Keratinocyte (primary cell): ENCODE measurements around the gene PRKD1. TPM values are rescaled to one million over a fixed set of nuclear protein-coding genes. Genes with fewer than 3 reads are reported as not detected.

Source experiments
- DNase-seq: peaks from one replicate; pipeline ENCODE4 v3.0.0-alpha.2; 2011; ENCODE audit warnings: low read depth, missing footprints, low spot score
- FAIRE-seq: peaks from 2 replicates; lab custom pipeline; 2011; peaks lifted over from hg19 to GRCh38; lab: Jason Lieb, UNC
- H2AFZ ChIP-seq: 2 replicates; pipeline ENCODE4 v1.6.0; 2012; ENCODE audit warnings: low read length, control low read depth, inconsistent platforms; ENCODE audit not compliant: control insufficient read depth
- H3K27ac ChIP-seq: 2 replicates; pipeline ENCODE4 v1.5.1; 2011; ENCODE audit warnings: low read length; ENCODE audit not compliant: control insufficient read depth, insufficient read depth
- H3K27me3 ChIP-seq: 3 replicates; pipeline ENCODE4 v1.6.0; 2011; ENCODE audit warnings: low read length; ENCODE audit not compliant: control insufficient read depth, insufficient read depth; ENCODE audit errors: extremely low read depth
- H3K36me3 ChIP-seq, 2 experiments: 2 replicates in 1 of 2; 3 replicates in 1 of 2; pipeline ENCODE4 v1.5.1; 2011; ENCODE audit warnings: low read length in 2 of 2, mild to moderate bottlenecking in 1 of 2; ENCODE audit not compliant: control insufficient read depth in 2 of 2, insufficient read depth in 2 of 2; ENCODE audit errors: extremely low read depth in 1 of 2
- H3K4me1 ChIP-seq: 3 replicates; pipeline ENCODE4 v1.5.1; 2011; ENCODE audit warnings: low read length; ENCODE audit not compliant: control insufficient read depth, insufficient read depth; ENCODE audit errors: extremely low read depth
- H3K4me2 ChIP-seq: 3 replicates; pipeline ENCODE4 v1.6.0; 2011; ENCODE audit warnings: low read depth, low read length; ENCODE audit not compliant: control insufficient read depth, insufficient read depth; ENCODE audit errors: extremely low read depth
- H3K4me3 ChIP-seq, 3 experiments: fragments of 200-600 bp in 1 of 3; sonication (generic) in 1 of 3; 2 replicates in 2 of 3; 3 replicates in 1 of 3; pipeline ENCODE4 v1.5.1; 2011 to 2016; ENCODE audit warnings: low read length in 3 of 3, mild to moderate bottlenecking in 3 of 3, control low read depth in 2 of 3, inconsistent platforms in 1 of 3, low read depth in 1 of 3, mixed read lengths in 1 of 3, mixed run types in 1 of 3, moderate library complexity in 1 of 3; ENCODE audit not compliant: control insufficient read depth in 2 of 3, insufficient read depth in 2 of 3; ENCODE audit errors: extremely low read depth in 1 of 3
- H3K79me2 ChIP-seq: 2 replicates; pipeline ENCODE4 v1.6.0; 2012; ENCODE audit warnings: low read length; ENCODE audit not compliant: control insufficient read depth, insufficient read depth
- H3K9ac ChIP-seq: 3 replicates; pipeline ENCODE4 v1.6.0; 2011; ENCODE audit warnings: low read length; ENCODE audit not compliant: control insufficient read depth, insufficient read depth; ENCODE audit errors: extremely low read depth
- H3K9me1 ChIP-seq: 3 replicates; pipeline ENCODE4 v1.6.0; 2011; ENCODE audit warnings: low read length; ENCODE audit not compliant: control insufficient read depth, insufficient read depth; ENCODE audit errors: extremely low read depth
- H3K9me3 ChIP-seq: 2 replicates; pipeline ENCODE4 v1.5.1; 2012; ENCODE audit warnings: low read depth, low read length; ENCODE audit not compliant: control insufficient read depth
- H4K20me1 ChIP-seq: 3 replicates; pipeline ENCODE4 v1.6.0; 2011; ENCODE audit warnings: low read length; ENCODE audit not compliant: control insufficient read depth, insufficient read depth; ENCODE audit errors: extremely low read depth
- CTCF ChIP-seq, 3 experiments: IDR thresholded peaks in 1 of 3; conservative IDR thresholded peaks in 1 of 3; optimal IDR thresholded peaks in 1 of 3; 2 replicates in 2 of 3; 3 replicates in 1 of 3; pipeline versions ENCODE3 to v1.5.1; 2011; ENCODE audit warnings: low read length in 3 of 3, mild to moderate bottlenecking in 3 of 3, moderate library complexity in 2 of 3, control low read depth in 1 of 3, inconsistent platforms in 1 of 3; ENCODE audit not compliant: insufficient read depth in 2 of 3; ENCODE audit errors: extremely low read depth in 1 of 3
- EZH2 ChIP-seq: IDR thresholded peaks from one replicate; pipeline ENCODE4 v1.6.1; 2012; ENCODE audit warnings: inconsistent platforms, mild to moderate bottlenecking, low read length, moderate library complexity
- dilution Hi-C: fragments of 300-500 bp; cut with MboI; formaldehyde crosslinking; loops from one replicate; pipeline ENCODE4 v1.7.0; 2020; ENCODE audit warnings: low sequenced_read_pairs; ENCODE audit not compliant: extremely low pct_ligation_motif_present
- polyA plus RNA-seq, 5 experiments: library from polyadenylated mRNA; depleted of rRNA in 3 of 5; stranded (reverse) in 3 of 5; stranded (forward) in 1 of 5; unstranded in 1 of 5; fragments of >200 nt; gene quantifications; 1 replicate in 1 of 5; 2 replicates in 3 of 5; 3 replicates in 1 of 5; pipeline versions ENCODE4 v1.2.1 to v1.2.3, GENCODE V29; 2011 to 2012; ENCODE audit warnings: missing spikeins in 2 of 5, low read depth in 1 of 5, low replicate concordance in 1 of 5

PRKD1 gene
- polyA plus RNA-seq, 1 donor (not counting 4 experiments of a cell fraction or from before 2014, with no cell fraction given) = 0.49 TPM

- Histone ChIP-seq H3K27ac (no peak overlapping the region), H3K27me3 (no peaks in the 10 kb centered on the region), H3K36me3 (no peaks in the 10 kb centered on the region), H3K79me2 (no peaks in the 10 kb centered on the region), H3K4me1 (no peaks in the 10 kb centered on the region), H3K9me1 (no peaks in the 10 kb centered on the region), H3K4me3 (no peak overlapping the region), H4K20me1 (no peaks in the 10 kb centered on the region), H3K9ac (no peak overlapping the region), H3K9me3 (no peaks in the 10 kb centered on the region), H3K4me2 (no peak overlapping the region), H2AFZ (no peak overlapping the region)
- dilution Hi-C loops = no loop called here
- DNase-seq (no peak), FAIRE-seq (no peak)
- no peak for TF ChIP-seq EZH2
- no peak for TF ChIP-seq CTCF (optimal IDR thresholded peaks at IDR 0.05 in 1 of 3, IDR thresholded peaks at IDR 0.05 in 1 of 3, conservative IDR thresholded peaks at IDR 0.05 in 1 of 3; ENCODE audit: extremely low read depth in 1 of 3, insufficient read depth in 2 of 3, low read length in 3 of 3)
Observed at GRCh38 chr14:29627137-29627536, 300.5 kb downstream of the PRKD1 start.

- FAIRE-seq = no peak
Observed at GRCh38 chr14:29618323-29619067, 309.2 kb downstream of the PRKD1 start.

More at GRCh38 chr14:29618323-29619067, 309.2 kb downstream of the PRKD1 start:
- Histone ChIP-seq H3K79me2 (no peaks in the 10 kb centered on the region), H3K9me3 (no peaks in the 10 kb centered on the region), H3K4me3 (no peak overlapping the region), H3K9ac (no peak overlapping the region), H3K4me2 (no peak overlapping the region), H3K27ac (no peak overlapping the region), H3K9me1 (no peaks in the 10 kb centered on the region), H3K36me3 (no peaks in the 10 kb centered on the region), H2AFZ (no peak overlapping the region), H4K20me1 (no peaks in the 10 kb centered on the region), H3K27me3 (no peaks in the 10 kb centered on the region), H3K4me1 (no peaks in the 10 kb centered on the region)
- dilution Hi-C loops = no loop called here
- TF ChIP-seq EZH2 = no peak
- no peak for TF ChIP-seq CTCF (optimal IDR thresholded peaks at IDR 0.05 in 1 of 3, IDR thresholded peaks at IDR 0.05 in 1 of 3, conservative IDR thresholded peaks at IDR 0.05 in 1 of 3; ENCODE audit: extremely low read depth in 1 of 3, insufficient read depth in 2 of 3, low read length in 3 of 3)
- DNase-seq = no peak
